Thyroid gland (tissue), 4 donors: ENCODE data around the gene C10orf105.

Experiments
- CTCF ChIP-seq, 6 experiments: fragments of 200-600 bp in 3 of 6; fragments of 450-650 bp in 3 of 6; sonication (generic) in 3 of 6; IDR thresholded peaks; one replicate each; pipeline ENCODE4 v1.5.1; 2016 to 2019; ENCODE audit warnings: antibody characterized with exemption in 6 of 6, mild to moderate bottlenecking in 2 of 6, inconsistent platforms in 1 of 6, moderate library complexity in 1 of 6
- POLR2A ChIP-seq, 2 donors: fragments of 450-650 bp; IDR thresholded peaks; one replicate each; pipeline ENCODE4 v1.6.1; 2017; ENCODE audit warnings: antibody characterized with exemption in 2 of 2, mild to moderate bottlenecking in 2 of 2, moderate library complexity in 1 of 2

- TF ChIP-seq POLR2A (IDR thresholded peaks at IDR 0.05): no peak
- TF ChIP-seq CTCF (IDR thresholded peaks at IDR 0.05): no peak
These were observed 7.1 kb upstream of the C10orf105 start for GRCh38 chr10:71726580-71727104.
